Naive B cell (primary cell): ENCODE measurements around the gene PLPPR3. TPM values are rescaled to one million over a fixed set of nuclear protein-coding genes. Genes with fewer than 3 reads are reported as not detected.

ENCODE experiments used
- ATAC-seq, 2 donors: fragments of 150-1000 bp; cut with Tn5 transposase; 2 replicates each; pipeline ENCODE4 v1.10.0; 2021; ENCODE audit warnings: low read depth in 2 of 2, mild to moderate bottlenecking in 2 of 2, moderate library complexity in 2 of 2
- DNase-seq: peaks from one replicate; pipeline ENCODE4 v3.0.0; 2022
- H3K27ac Mint-ChIP-seq, 6 donors: one replicate each; pipeline ENCODE4 v1.8.0; 2020 to 2022; ENCODE audit warnings: mild to moderate bottlenecking in 6 of 6, mixed read lengths in 6 of 6, moderate library complexity in 5 of 6, inconsistent platforms in 2 of 6
- H3K27me3 Mint-ChIP-seq, 3 donors: one replicate each; pipeline ENCODE4 v1.8.0; 2021 to 2022; ENCODE audit warnings: mixed read lengths in 3 of 3, mild to moderate bottlenecking in 1 of 3
- H3K36me3 Mint-ChIP-seq, 2 donors: one replicate each; pipeline ENCODE4 v1.8.0; 2020 to 2022; ENCODE audit warnings: mixed read lengths in 2 of 2, inconsistent platforms in 1 of 2, mild to moderate bottlenecking in 1 of 2
- H3K4me1 Mint-ChIP-seq, 3 donors: one replicate each; pipeline ENCODE4 v1.8.0; 2020 to 2022; ENCODE audit warnings: mixed read lengths in 3 of 3, inconsistent platforms in 1 of 3, mild to moderate bottlenecking in 1 of 3, moderate library complexity in 1 of 3
- H3K4me3 Mint-ChIP-seq, 8 donors: one replicate each; pipeline ENCODE4 v1.8.0; 2020 to 2022; ENCODE audit warnings: mild to moderate bottlenecking in 8 of 8, mixed read lengths in 8 of 8, moderate library complexity in 8 of 8, inconsistent platforms in 2 of 8
- H3K9me3 Mint-ChIP-seq, 7 donors: one replicate each; pipeline ENCODE4 v1.8.0; 2020 to 2022; ENCODE audit warnings: mixed read lengths in 7 of 7, mild to moderate bottlenecking in 5 of 7, inconsistent platforms in 2 of 7, moderate library complexity in 1 of 7
- polyA plus RNA-seq, 6 donors: library from polyadenylated mRNA; unstranded; fragments of 300-500 nt; fragmentation: Illumina TruSeq; gene quantifications; one replicate each; pipeline ENCODE4 v1.2.3, GENCODE V29; 2021; ENCODE audit warnings: low read depth in 6 of 6

PLPPR3 gene
- polyA plus RNA-seq, 6 donors from 2014 or later: not detected

GRCh38 chr19:798415-799075, 23.2 kb downstream of the PLPPR3 start:
- Mint-ChIP-seq H3K4me3 (peak overlapping the region; percentile 84 to 93 (median 90)), H3K27me3 (no peaks in the 10 kb centered on the region), H3K27ac (peak overlapping the region; percentile 44 to 94 (median 88)), H3K4me1 (peaks cover 34 to 42% (median 41%) of the 10 kb centered on the region in 3 donors), H3K9me3 (no peaks in the 10 kb centered on the region), H3K36me3 (peaks cover 0 to 7% of the 10 kb centered on the region in 2 donors)
- DNase-seq (no peak), ATAC-seq (no peak)

GRCh38 chr19:797528-798414, 24.0 kb downstream of the PLPPR3 start:
- H3K27ac Mint-ChIP-seq: peak overlapping the region; percentile 44 to 93 (median 74)
- H3K36me3 Mint-ChIP-seq: no peaks in the 10 kb centered on the region
- peak overlapping the region; percentile 88 to 95 (median 91) for H3K4me3 Mint-ChIP-seq
- H3K27me3 Mint-ChIP-seq: no peaks in the 10 kb centered on the region
- H3K4me1 Mint-ChIP-seq: peaks cover 30 to 40% (median 34%) of the 10 kb centered on the region in 3 donors
- no peaks in the 10 kb centered on the region for H3K9me3 Mint-ChIP-seq
- DNase-seq: peak; percentile 79
- peak; percentile 12 to 13 for ATAC-seq

GRCh38 chr19:796692-797527, 24.8 kb downstream of the PLPPR3 start, which contains the start of gene PTBP1:
Gene PTBP1, plus strand, starts transcription at chr19:797452. Its CDS starts 46 bp downstream, at chr19:797498.
- Mint-ChIP-seq H3K9me3 (no peaks in the 10 kb centered on the region), H3K36me3 (no peaks in the 10 kb centered on the region), H3K27ac (peak within 1 kb of the TSS; percentile 49 to 93 (median 86)), H3K27me3 (no peaks in the 10 kb centered on the region), H3K4me3 (peak within 1 kb of the TSS; percentile 89 to 98 (median 95)), H3K4me1 (peaks cover 25 to 32% (median 28%) of the 10 kb centered on the region in 3 donors)
- ATAC-seq: peak; percentile 84 to 85
- DNase-seq: peak; percentile 100

GRCh38 chr19:795691-796581, 25.8 kb downstream of the PLPPR3 start:
- Mint-ChIP-seq H3K4me1 (peaks cover 21 to 26% (median 25%) of the 10 kb centered on the region in 3 donors), H3K9me3 (no peaks in the 10 kb centered on the region), H3K27ac (no peak overlapping the region), H3K27me3 (peaks cover 0 to 2% (median 0%) of the 10 kb centered on the region in 3 donors), H3K4me3 (peak overlapping the region; percentile 29 to 95 (median 52)), H3K36me3 (no peaks in the 10 kb centered on the region)
- ATAC-seq (no peak), DNase-seq (no peak)

GRCh38 chr19:795073-795611, 26.6 kb downstream of the PLPPR3 start:
- peaks cover 0 to 9% (median 0%) of the 10 kb centered on the region in 3 donors for H3K27me3 Mint-ChIP-seq
- H3K4me1 Mint-ChIP-seq: peaks cover 16 to 21% (median 18%) of the 10 kb centered on the region in 3 donors
- DNase-seq (no peak), ATAC-seq (no peak)
- no peak overlapping the region for H3K27ac Mint-ChIP-seq
- H3K36me3 Mint-ChIP-seq: no peaks in the 10 kb centered on the region
- no peaks in the 10 kb centered on the region for H3K9me3 Mint-ChIP-seq
- H3K4me3 Mint-ChIP-seq: peak overlapping the region in 5 of 8 donors; percentile 35 to 72 (median 41)

- ATAC-seq (no peak), DNase-seq (no peak)
- Mint-ChIP-seq H3K36me3 (no peaks in the 10 kb centered on the region), H3K4me1 (peaks cover 4 to 7% (median 5%) of the 10 kb centered on the region in 3 donors), H3K4me3 (peak overlapping the region in 2 of 8 donors; percentile 63 to 65), H3K27me3 (peaks cover 0 to 22% (median 13%) of the 10 kb centered on the region in 3 donors), H3K9me3 (no peaks in the 10 kb centered on the region), H3K27ac (no peak overlapping the region)
Measured at GRCh38 chr19:793806-794205, 27.9 kb downstream of the PLPPR3 start.

GRCh38 chr19:792306-792885, 29.4 kb downstream of the PLPPR3 start:
- H3K27ac Mint-ChIP-seq: no peak overlapping the region
- no peaks in the 10 kb centered on the region for H3K36me3 Mint-ChIP-seq
- DNase-seq (no peak), ATAC-seq (no peak)
- H3K27me3 Mint-ChIP-seq: peaks cover 0 to 28% (median 13%) of the 10 kb centered on the region in 3 donors
- no peaks in the 10 kb centered on the region for H3K9me3 Mint-ChIP-seq
- H3K4me1 Mint-ChIP-seq: peaks cover 4 to 5% (median 5%) of the 10 kb centered on the region in 3 donors
- peak overlapping the region in 1 of 8 donors; percentile 47 for H3K4me3 Mint-ChIP-seq

- Mint-ChIP-seq H3K4me1 (peaks cover 2 to 3% (median 2%) of the 10 kb centered on the region in 3 donors), H3K4me3 (peak overlapping the region in 1 of 8 donors; percentile 33), H3K36me3 (no peaks in the 10 kb centered on the region), H3K27ac (no peak overlapping the region), H3K9me3 (no peaks in the 10 kb centered on the region), H3K27me3 (peaks cover 0 to 28% (median 13%) of the 10 kb centered on the region in 3 donors)
- ATAC-seq (no peak), DNase-seq (no peak)
Measured at GRCh38 chr19:791567-792305, 30.0 kb downstream of the PLPPR3 start.

GRCh38 chr19:791007-791566, 30.7 kb downstream of the PLPPR3 start:
- no peak overlapping the region for H3K27ac Mint-ChIP-seq
- no peaks in the 10 kb centered on the region for H3K36me3 Mint-ChIP-seq
- DNase-seq: no peak
- no peak for ATAC-seq
- no peaks in the 10 kb centered on the region for H3K4me1 Mint-ChIP-seq
- peaks cover 0 to 28% (median 13%) of the 10 kb centered on the region in 3 donors for H3K27me3 Mint-ChIP-seq
- no peaks in the 10 kb centered on the region for H3K9me3 Mint-ChIP-seq
- H3K4me3 Mint-ChIP-seq: peak overlapping the region in 1 of 8 donors; percentile 33

- DNase-seq (no peak), ATAC-seq (no peak)
- no peaks in the 10 kb centered on the region for H3K4me1 Mint-ChIP-seq
- no peaks in the 10 kb centered on the region for H3K36me3 Mint-ChIP-seq
- no peaks in the 10 kb centered on the region for H3K9me3 Mint-ChIP-seq
- H3K27me3 Mint-ChIP-seq: peaks cover 0 to 28% (median 13%) of the 10 kb centered on the region in 3 donors
- H3K27ac Mint-ChIP-seq: no peak overlapping the region
- H3K4me3 Mint-ChIP-seq: no peak overlapping the region
Measured at GRCh38 chr19:789701-790060, 32.1 kb downstream of the PLPPR3 start.
